ENCODE measurements around the gene CEP95.

Gene CEP95

GRCh38 chr17:64496348-64496785, 10.4 kb upstream of the CEP95 start:
- Histone ChIP-seq H3K4me3 (ENCODE audit: low read length, poor library complexity, severe bottlenecking) (peak overlapping the region; percentile 93), H3K4me2 (ENCODE audit: low read depth, low read length, poor library complexity, severe bottlenecking) (peak overlapping the region; percentile 85), H4K20me1 (ENCODE audit: insufficient read depth, low read length, poor library complexity, severe bottlenecking) (peaks cover 58% of the 10 kb centered on the region), H3K9me3 (ENCODE audit: insufficient read depth, low read depth, low read length) (no peaks in the 10 kb centered on the region), H3K27me3 (ENCODE audit: insufficient read depth, low read length, poor library complexity, severe bottlenecking) (no peaks in the 10 kb centered on the region), H3K79me2 (ENCODE audit: insufficient read depth, low read length) (peaks cover 72% of the 10 kb centered on the region), H3F3A (ENCODE audit: low read depth) (peaks cover 37% of the 10 kb centered on the region), H3K9ac (ENCODE audit: low read depth, low read length, poor library complexity, severe bottlenecking) (peak overlapping the region; percentile 92), H3K4me1 (ENCODE audit: insufficient read depth, low read length, poor library complexity, severe bottlenecking) (peaks cover 39% of the 10 kb centered on the region), H3K36me3 (ENCODE audit: insufficient read depth, low read length) (peaks cover 35% of the 10 kb centered on the region), H2AFZ (ENCODE audit: low read length) (peak overlapping the region; percentile 79), H3K9me2 (replicated peaks; ENCODE audit: low read depth, low read length) (no peaks in the 10 kb centered on the region)
- TF ChIP-seq CTCF (conservative IDR thresholded peaks at IDR 0.05; ENCODE audit: low read length) (no peak), EZH2phosphoT487 (IDR thresholded peaks at IDR 0.05; ENCODE audit: borderline replicate concordance) (no peak)

GRCh38 chr17:64496786-64497564, 9.8 kb upstream of the CEP95 start, which contains the start of gene POLG2:
POLG2 (minus strand) TSS chr17:64497054; CDS start chr17:64496968, 86 bp downstream.
- Histone ChIP-seq H3K9me2 (replicated peaks; ENCODE audit: low read depth, low read length) (no peaks in the 10 kb centered on the region), H3K79me2 (ENCODE audit: insufficient read depth, low read length) (peaks cover 77% of the 10 kb centered on the region), H3K9me3 (ENCODE audit: insufficient read depth, low read depth, low read length) (no peaks in the 10 kb centered on the region), H3K4me1 (ENCODE audit: insufficient read depth, low read length, poor library complexity, severe bottlenecking) (peaks cover 39% of the 10 kb centered on the region), H2AFZ (ENCODE audit: low read length) (peak within 1 kb of the TSS; percentile 79), H4K20me1 (ENCODE audit: insufficient read depth, low read length, poor library complexity, severe bottlenecking) (peaks cover 64% of the 10 kb centered on the region), H3F3A (ENCODE audit: low read depth) (peaks cover 38% of the 10 kb centered on the region), H3K4me3 (ENCODE audit: low read length, poor library complexity, severe bottlenecking) (peak within 1 kb of the TSS; percentile 93), H3K27me3 (ENCODE audit: insufficient read depth, low read length, poor library complexity, severe bottlenecking) (no peaks in the 10 kb centered on the region), H3K36me3 (ENCODE audit: insufficient read depth, low read length) (peaks cover 41% of the 10 kb centered on the region), H3K4me2 (ENCODE audit: low read depth, low read length, poor library complexity, severe bottlenecking) (peak within 1 kb of the TSS; percentile 85), H3K9ac (ENCODE audit: low read depth, low read length, poor library complexity, severe bottlenecking) (peak within 1 kb of the TSS; percentile 92)
- no peak for TF ChIP-seq EZH2phosphoT487 (IDR thresholded peaks at IDR 0.05; ENCODE audit: borderline replicate concordance)
- peak; percentile 76 for TF ChIP-seq CTCF (conservative IDR thresholded peaks at IDR 0.05; ENCODE audit: low read length)

GRCh38 chr17:64497565-64498035, 9.2 kb upstream of the CEP95 start:
- TF ChIP-seq CTCF (conservative IDR thresholded peaks at IDR 0.05; ENCODE audit: low read length) (no peak), EZH2phosphoT487 (IDR thresholded peaks at IDR 0.05; ENCODE audit: borderline replicate concordance) (no peak)
- H4K20me1 ChIP-seq (ENCODE audit: insufficient read depth, low read length, poor library complexity, severe bottlenecking) = peaks cover 70% of the 10 kb centered on the region
- peaks cover 47% of the 10 kb centered on the region for H3K36me3 ChIP-seq (ENCODE audit: insufficient read depth, low read length)
- H3K27me3 ChIP-seq (ENCODE audit: insufficient read depth, low read length, poor library complexity, severe bottlenecking) = no peaks in the 10 kb centered on the region
- peaks cover 38% of the 10 kb centered on the region for H3K4me1 ChIP-seq (ENCODE audit: insufficient read depth, low read length, poor library complexity, severe bottlenecking)
- H3K9ac ChIP-seq (ENCODE audit: low read depth, low read length, poor library complexity, severe bottlenecking) = peak overlapping the region; percentile 92
- peak overlapping the region; percentile 85 for H3K4me2 ChIP-seq (ENCODE audit: low read depth, low read length, poor library complexity, severe bottlenecking)
- peak overlapping the region; percentile 93 for H3K4me3 ChIP-seq (ENCODE audit: low read length, poor library complexity, severe bottlenecking)
- H2AFZ ChIP-seq (ENCODE audit: low read length) = no peak overlapping the region
- H3K9me3 ChIP-seq (ENCODE audit: insufficient read depth, low read depth, low read length) = no peaks in the 10 kb centered on the region
- no peaks in the 10 kb centered on the region for H3K9me2 ChIP-seq (replicated peaks; ENCODE audit: low read depth, low read length)
- H3F3A ChIP-seq (ENCODE audit: low read depth) = peaks cover 42% of the 10 kb centered on the region
- H3K79me2 ChIP-seq (ENCODE audit: insufficient read depth, low read length) = peaks cover 83% of the 10 kb centered on the region

Data from Loucy (cell line).